ENCODE data around the gene NTNG2. TPM values are rescaled to one million over a fixed set of nuclear protein-coding genes. Genes with fewer than 3 reads are reported as not detected.

The NTNG2 gene
- total RNA-seq, 2 experiments from 2014 or later: 2.2 to 2.4 TPM

- Mint-ChIP-seq H3K4me3 (no peak overlapping the region), H3K4me1 (ENCODE audit: low read depth) (peaks cover 4% of the 10 kb centered on the region), H3K27ac (no peak overlapping the region), H3K36me3 (ENCODE audit: low read depth) (no peaks in the 10 kb centered on the region), H3K9me3 (no peaks in the 10 kb centered on the region), H3K27me3 (no peaks in the 10 kb centered on the region)
- ATAC-seq (no peak), DNase-seq (no peak)
- ChIA-PET CTCF (interaction anchor here (0.6 to 9.9 kb wide), 38 partner anchors 8 to 594 kb away, joined by 3 to 193 read pairs (median 4); partner anchors contain the start of gene NTNG2), POLR2A (interaction anchor here (1.0 kb wide), 1 partner anchor 65 kb away, joined by 3 read pairs; no protein-coding TSS in a partner anchor)
- TF ChIP-seq CTCF (IDR thresholded peaks at IDR 0.05): peak; percentile 50
- intact Hi-C loops (cut with micrococcal nuclease): loop anchor here (5.0 kb wide), 1 partner anchor 64 kb away; no protein-coding TSS in a partner anchor
Observed at GRCh38 chr9:132236662-132237311, 74.9 kb downstream of the NTNG2 start.

GRCh38 chr9:132237481-132237880 is 75.6 kb downstream of the NTNG2 start:
- POLR2A ChIA-PET: no interaction called here
- no peaks in the 10 kb centered on the region for H3K9me3 Mint-ChIP-seq
- H3K36me3 Mint-ChIP-seq (ENCODE audit: low read depth): no peaks in the 10 kb centered on the region
- DNase-seq (no peak), ATAC-seq (no peak)
- TF ChIP-seq CTCF (IDR thresholded peaks at IDR 0.05): no peak
- H3K4me3 Mint-ChIP-seq: no peak overlapping the region
- intact Hi-C loops (cut with micrococcal nuclease): loop anchor here (5.0 kb wide), 1 partner anchor 65 kb away; no protein-coding TSS in a partner anchor
- peaks cover 7% of the 10 kb centered on the region for H3K4me1 Mint-ChIP-seq (ENCODE audit: low read depth)
- H3K27me3 Mint-ChIP-seq: no peaks in the 10 kb centered on the region
- CTCF ChIA-PET: interaction anchor here (1.0 to 9.9 kb wide), 13 partner anchors 10 to 482 kb away, joined by 3 to 193 read pairs (median 10); partner anchors contain the start of gene NTNG2
- no peak overlapping the region for H3K27ac Mint-ChIP-seq

- no peaks in the 10 kb centered on the region for H3K27me3 Mint-ChIP-seq
- ATAC-seq (no peak), DNase-seq (no peak)
- TF ChIP-seq CTCF (IDR thresholded peaks at IDR 0.05): no peak
- intact Hi-C loops (cut with micrococcal nuclease): loop anchor here (5.0 kb wide), 1 partner anchor 66 kb away; no protein-coding TSS in a partner anchor
- peaks cover 7% of the 10 kb centered on the region for H3K4me1 Mint-ChIP-seq (ENCODE audit: low read depth)
- ChIA-PET CTCF (interaction anchor here (0.8 to 9.9 kb wide), 8 partner anchors 9 to 479 kb away, joined by 3 to 193 read pairs (median 8); partner anchors contain the start of gene NTNG2), POLR2A (no interaction called here)
- H3K4me3 Mint-ChIP-seq: no peak overlapping the region
- H3K36me3 Mint-ChIP-seq (ENCODE audit: low read depth): no peaks in the 10 kb centered on the region
- no peaks in the 10 kb centered on the region for H3K9me3 Mint-ChIP-seq
- H3K27ac Mint-ChIP-seq: no peak overlapping the region
Observed at GRCh38 chr9:132238026-132238972, 76.4 kb downstream of the NTNG2 start.

GRCh38 chr9:132238992-132239391 is 77.1 kb downstream of the NTNG2 start:
- CTCF ChIA-PET: interaction anchor here (0.8 to 9.9 kb wide), 9 partner anchors 10 to 481 kb away, joined by 3 to 193 read pairs (median 4); partner anchors contain the start of gene NTNG2
- no peak overlapping the region for H3K27ac Mint-ChIP-seq
- no peak for ATAC-seq
- intact Hi-C loops (cut with micrococcal nuclease): loop anchor here (5.0 kb wide), 1 partner anchor 67 kb away; no protein-coding TSS in a partner anchor
- DNase-seq: no peak
- POLR2A ChIA-PET: interaction anchor here (1.3 kb wide), 1 partner anchor 66 kb away, joined by 3 read pairs; no protein-coding TSS in a partner anchor
- no peak overlapping the region for H3K4me3 Mint-ChIP-seq
- H3K27me3 Mint-ChIP-seq: no peaks in the 10 kb centered on the region
- H3K4me1 Mint-ChIP-seq (ENCODE audit: low read depth): peaks cover 7% of the 10 kb centered on the region
- no peaks in the 10 kb centered on the region for H3K36me3 Mint-ChIP-seq (ENCODE audit: low read depth)
- no peak for TF ChIP-seq CTCF (IDR thresholded peaks at IDR 0.05)
- H3K9me3 Mint-ChIP-seq: no peaks in the 10 kb centered on the region
